GM18520 (cell line): ENCODE results near the gene SAC3D1.

Source experiments
- ATAC-seq: cut with Tn5 transposase; IDR thresholded peaks from one replicate; pipeline ENCODE4 v1.9.1; 2021; ENCODE audit not compliant: unreplicated experiment

SAC3D1 gene

DNA sequence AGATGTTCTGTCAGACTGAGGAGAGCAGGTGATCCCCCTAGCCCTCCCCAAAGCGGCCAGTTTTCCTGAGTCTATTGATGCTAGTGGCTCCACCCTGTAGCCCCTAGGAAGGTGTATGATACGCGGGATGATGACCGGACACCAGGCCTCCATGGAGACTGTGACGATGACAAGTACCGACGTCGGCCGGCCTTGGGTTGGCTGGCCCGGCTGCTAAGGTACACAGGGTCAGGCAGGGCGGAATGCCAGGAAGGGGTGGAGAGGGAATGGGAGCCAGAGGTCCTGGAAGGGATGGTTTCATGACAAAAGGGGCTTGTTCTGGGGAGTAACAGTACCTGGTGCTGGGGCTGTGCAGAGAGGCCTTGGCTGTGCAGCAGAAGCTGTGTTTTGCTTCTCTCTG is 46.2 kb downstream of the SAC3D1 start:
- no peak for ATAC-seq

GRCh38 chr11:65087827-65088226 is 46.8 kb downstream of the SAC3D1 start:
- no peak for ATAC-seq

DNA sequence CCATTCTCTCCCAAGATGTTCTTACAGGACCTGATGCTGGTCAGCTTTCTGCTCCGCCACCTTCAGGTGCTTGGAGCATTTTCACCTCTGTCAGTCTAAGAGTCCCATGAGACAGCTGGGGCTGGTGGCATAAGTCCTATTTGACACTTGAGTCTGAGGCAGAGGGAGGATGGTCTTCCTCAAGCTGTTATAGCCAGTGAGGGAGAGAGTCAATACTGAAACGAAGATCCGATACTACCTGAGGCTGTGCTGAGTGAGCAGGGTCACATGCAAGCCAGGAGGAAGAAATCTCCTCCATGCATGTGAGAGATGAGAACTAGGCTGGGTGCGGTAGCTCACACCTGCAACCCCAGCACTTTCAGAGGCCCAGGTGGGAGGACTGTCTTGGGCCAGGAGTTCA is 48.6 kb downstream of the SAC3D1 start:
- no peak for ATAC-seq

DNA sequence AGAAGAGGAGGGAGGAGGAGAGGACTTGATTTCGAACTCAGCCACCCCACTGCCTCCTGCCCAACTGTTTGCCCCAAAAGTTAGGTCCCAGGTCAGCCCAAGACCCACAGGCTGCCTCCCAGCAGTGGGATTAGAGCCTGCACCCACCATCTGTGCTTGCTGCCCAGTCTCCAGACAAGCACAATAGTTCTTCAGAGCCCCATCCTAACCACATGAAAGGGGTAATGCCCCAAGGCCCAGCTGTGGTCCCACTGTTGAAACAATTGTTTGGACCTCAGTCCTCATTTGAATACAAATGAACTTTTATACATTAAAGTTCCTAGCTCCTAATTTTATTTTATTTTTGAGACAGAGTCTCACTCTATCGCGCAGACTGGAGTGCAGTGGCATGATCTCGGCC is 49.6 kb downstream of the SAC3D1 start:
- ATAC-seq, result no peak
